Measurements from ENCODE around the gene PTGS1. TPM values are rescaled to one million over a fixed set of nuclear protein-coding genes. Genes with fewer than 3 reads are reported as not detected.

Gene PTGS1
- total RNA-seq, 1 donor from 2014 or later: 0.04 TPM

DNA sequence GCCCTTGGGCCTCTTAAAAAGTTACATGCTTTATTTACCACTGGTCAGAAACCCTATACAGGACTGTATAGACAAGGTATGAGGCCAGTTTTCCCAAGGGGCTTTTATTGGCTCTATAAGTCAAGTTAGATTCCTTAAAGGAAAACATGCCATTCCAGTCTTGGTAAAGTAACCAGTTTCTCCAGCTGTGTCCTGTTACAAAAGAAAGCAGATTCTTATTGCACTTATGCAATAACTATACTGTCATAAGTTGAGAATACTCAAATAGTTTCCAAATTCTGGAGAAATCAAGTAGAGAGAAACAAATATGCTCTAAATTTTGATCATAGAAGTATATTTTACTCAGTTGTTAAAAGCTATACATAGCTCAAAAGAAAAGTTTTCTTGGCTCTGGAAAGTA is 47.2 kb downstream of the PTGS1 start:
- Histone ChIP-seq H3K27me3 (ENCODE audit: control insufficient read depth, insufficient read depth, low read length) (no peaks in the 10 kb centered on the region), H3K36me3 (ENCODE audit: control insufficient read depth, insufficient read depth, low read length) (no peaks in the 10 kb centered on the region), H3K4me3 (ENCODE audit: low read depth, low read length) (no peak overlapping the region)
- TF ChIP-seq, protein P1, sequence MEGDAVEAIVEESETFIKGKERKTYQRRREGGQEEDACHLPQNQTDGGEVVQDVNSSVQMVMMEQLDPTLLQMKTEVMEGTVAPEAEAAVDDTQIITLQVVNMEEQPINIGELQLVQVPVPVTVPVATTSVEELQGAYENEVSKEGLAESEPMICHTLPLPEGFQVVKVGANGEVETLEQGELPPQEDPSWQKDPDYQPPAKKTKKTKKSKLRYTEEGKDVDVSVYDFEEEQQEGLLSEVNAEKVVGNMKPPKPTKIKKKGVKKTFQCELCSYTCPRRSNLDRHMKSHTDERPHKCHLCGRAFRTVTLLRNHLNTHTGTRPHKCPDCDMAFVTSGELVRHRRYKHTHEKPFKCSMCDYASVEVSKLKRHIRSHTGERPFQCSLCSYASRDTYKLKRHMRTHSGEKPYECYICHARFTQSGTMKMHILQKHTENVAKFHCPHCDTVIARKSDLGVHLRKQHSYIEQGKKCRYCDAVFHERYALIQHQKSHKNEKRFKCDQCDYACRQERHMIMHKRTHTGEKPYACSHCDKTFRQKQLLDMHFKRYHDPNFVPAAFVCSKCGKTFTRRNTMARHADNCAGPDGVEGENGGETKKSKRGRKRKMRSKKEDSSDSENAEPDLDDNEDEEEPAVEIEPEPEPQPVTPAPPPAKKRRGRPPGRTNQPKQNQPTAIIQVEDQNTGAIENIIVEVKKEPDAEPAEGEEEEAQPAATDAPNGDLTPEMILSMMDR (IDR thresholded peaks at IDR 0.05; ENCODE audit: insufficient read depth, low read length, poor library complexity, severe bottlenecking): no peak
- DNase-seq (ENCODE audit: low read depth): no peak

DNA sequence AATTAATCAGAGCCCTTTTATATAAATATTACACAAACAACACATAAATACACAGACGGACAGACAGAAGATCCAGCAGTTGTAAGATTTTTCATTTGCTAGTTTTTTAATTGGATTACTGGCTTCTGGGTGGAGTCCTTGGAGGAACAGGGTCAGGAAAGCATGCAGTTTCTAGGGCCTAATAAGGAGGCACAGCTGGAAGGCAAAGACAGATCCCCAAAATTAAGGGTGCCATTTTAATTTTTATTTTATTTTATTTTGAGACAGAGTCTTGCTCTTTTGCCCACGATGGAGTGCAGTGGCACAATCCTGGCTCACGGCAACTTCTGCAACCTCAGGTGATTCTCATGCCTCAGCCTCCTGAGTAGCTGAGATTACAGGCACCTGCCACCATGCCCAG is 49.5 kb downstream of the PTGS1 start:
- no peak for DNase-seq (ENCODE audit: low read depth)
- Histone ChIP-seq H3K4me3 (ENCODE audit: low read depth, low read length) (no peak overlapping the region), H3K36me3 (ENCODE audit: control insufficient read depth, insufficient read depth, low read length) (no peaks in the 10 kb centered on the region), H3K27me3 (ENCODE audit: control insufficient read depth, insufficient read depth, low read length) (no peaks in the 10 kb centered on the region)
- TF ChIP-seq, protein P1 (IDR thresholded peaks at IDR 0.05; ENCODE audit: insufficient read depth, low read length, poor library complexity, severe bottlenecking): no peak

DNA sequence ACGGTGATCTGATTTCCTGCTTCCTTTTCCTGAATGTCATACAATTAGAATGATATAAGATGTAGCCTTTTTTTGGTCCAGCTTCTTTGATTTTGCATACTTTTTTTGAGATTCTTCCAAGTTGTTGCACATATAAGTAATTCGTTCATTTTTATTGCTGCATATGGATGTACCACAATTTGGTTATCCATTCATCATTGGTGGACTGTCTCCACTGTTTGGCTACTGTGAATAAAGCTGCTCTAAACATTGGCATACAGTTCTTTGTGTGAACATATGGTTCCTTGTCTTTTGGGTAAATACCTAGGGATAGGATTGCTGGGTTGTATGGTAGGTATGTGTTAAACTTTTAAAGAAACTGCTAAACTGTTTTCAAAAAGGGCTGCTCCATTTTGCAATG is 54.3 kb downstream of the PTGS1 start:
- no peak for DNase-seq (ENCODE audit: low read depth)
- TF ChIP-seq, protein P1 (IDR thresholded peaks at IDR 0.05; ENCODE audit: insufficient read depth, low read length, poor library complexity, severe bottlenecking): no peak
- no peak overlapping the region for H3K4me3 ChIP-seq (ENCODE audit: low read depth, low read length)
- no peaks in the 10 kb centered on the region for H3K27me3 ChIP-seq (ENCODE audit: control insufficient read depth, insufficient read depth, low read length)
- no peaks in the 10 kb centered on the region for H3K36me3 ChIP-seq (ENCODE audit: control insufficient read depth, insufficient read depth, low read length)

DNA sequence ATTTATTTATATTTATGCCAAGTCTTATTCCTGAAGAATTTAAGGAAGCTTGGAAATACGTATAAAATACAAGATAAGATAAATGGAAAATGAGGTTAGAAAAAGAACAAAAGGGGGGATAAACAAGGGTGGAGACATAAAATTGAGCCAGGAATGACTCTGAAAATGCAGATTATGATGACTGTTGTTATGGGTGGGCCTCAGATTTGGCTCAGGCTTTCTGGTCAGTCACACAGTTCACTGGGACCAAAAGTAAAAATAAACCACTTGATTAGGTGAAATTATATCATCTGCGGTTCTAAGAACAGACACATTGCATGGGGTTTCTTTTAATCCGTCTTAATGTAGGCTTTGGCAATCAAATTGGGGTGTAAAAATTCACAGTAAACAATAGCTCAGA is 55.9 kb downstream of the PTGS1 start:
- H3K36me3 ChIP-seq (ENCODE audit: control insufficient read depth, insufficient read depth, low read length): no peaks in the 10 kb centered on the region
- TF ChIP-seq, protein P1 (IDR thresholded peaks at IDR 0.05; ENCODE audit: insufficient read depth, low read length, poor library complexity, severe bottlenecking): no peak
- H3K27me3 ChIP-seq (ENCODE audit: control insufficient read depth, insufficient read depth, low read length): no peaks in the 10 kb centered on the region
- DNase-seq (ENCODE audit: low read depth): no peak
- no peak overlapping the region for H3K4me3 ChIP-seq (ENCODE audit: low read depth, low read length)

DNA sequence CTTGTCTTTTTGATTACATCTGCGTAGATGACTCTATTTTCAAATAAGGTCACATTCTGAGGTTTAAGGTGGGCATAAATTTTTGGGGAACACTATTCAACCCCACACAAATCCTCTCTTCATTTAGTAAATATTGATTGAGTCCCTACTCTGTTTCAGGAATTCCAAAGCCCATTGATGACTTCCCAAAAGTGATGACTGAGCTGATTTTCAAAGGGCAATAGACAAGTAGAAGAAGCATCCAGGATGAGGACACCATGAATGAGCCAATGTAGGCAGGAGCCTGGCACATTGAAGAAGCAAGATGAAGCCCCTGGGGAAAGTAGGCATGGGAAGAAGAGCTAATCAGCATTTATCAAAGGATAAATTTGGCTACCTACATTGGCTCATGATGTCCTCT is 71.7 kb downstream of the PTGS1 start:
- Histone ChIP-seq H3K27me3 (ENCODE audit: control insufficient read depth, insufficient read depth, low read length) (no peaks in the 10 kb centered on the region), H3K4me3 (ENCODE audit: low read depth, low read length) (no peak overlapping the region), H3K36me3 (ENCODE audit: control insufficient read depth, insufficient read depth, low read length) (no peaks in the 10 kb centered on the region)
- no peak for DNase-seq (ENCODE audit: low read depth)
- TF ChIP-seq, protein P1 (IDR thresholded peaks at IDR 0.05; ENCODE audit: insufficient read depth, low read length, poor library complexity, severe bottlenecking): no peak

DNA sequence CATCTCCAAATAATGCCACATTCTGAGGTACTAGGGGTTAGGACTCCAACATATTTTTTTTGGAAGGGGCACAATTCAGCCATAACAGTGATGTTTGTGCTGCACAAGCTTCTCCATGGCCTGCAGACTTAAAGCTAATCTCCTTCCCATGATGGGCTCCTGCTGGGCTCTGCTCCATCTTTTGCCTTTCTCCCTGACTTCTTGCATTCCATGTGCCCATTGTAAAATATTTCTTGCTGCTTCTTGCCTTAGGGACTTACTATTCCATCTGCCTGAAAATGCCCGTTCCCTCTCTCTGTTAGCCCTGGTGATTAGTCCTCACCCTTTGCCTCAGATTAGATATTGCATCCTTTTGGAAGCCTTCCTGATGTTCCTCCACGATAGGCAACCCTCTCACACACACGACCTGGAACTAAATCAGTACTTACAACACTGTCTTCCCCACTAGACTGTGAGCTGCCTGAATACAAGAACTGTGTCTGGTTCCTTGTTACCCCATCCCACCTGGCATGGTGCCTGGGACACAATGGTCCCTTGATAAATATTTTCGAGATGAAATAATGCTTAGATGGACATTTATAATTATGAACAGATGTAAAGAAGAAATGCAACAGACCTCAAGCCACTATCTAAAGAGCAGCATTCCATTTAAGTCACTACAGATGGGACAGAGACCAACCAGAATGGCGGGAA is 73.4 kb downstream of the PTGS1 start:
- Histone ChIP-seq H3K4me3 (ENCODE audit: low read depth, low read length) (no peak overlapping the region), H3K27me3 (ENCODE audit: control insufficient read depth, insufficient read depth, low read length) (no peaks in the 10 kb centered on the region), H3K36me3 (ENCODE audit: control insufficient read depth, insufficient read depth, low read length) (no peaks in the 10 kb centered on the region)
- TF ChIP-seq, protein P1 (IDR thresholded peaks at IDR 0.05; ENCODE audit: insufficient read depth, low read length, poor library complexity, severe bottlenecking): no peak
- DNase-seq (ENCODE audit: low read depth): no peak
